ENCODE measurements around the gene PRDM5.

DNA sequence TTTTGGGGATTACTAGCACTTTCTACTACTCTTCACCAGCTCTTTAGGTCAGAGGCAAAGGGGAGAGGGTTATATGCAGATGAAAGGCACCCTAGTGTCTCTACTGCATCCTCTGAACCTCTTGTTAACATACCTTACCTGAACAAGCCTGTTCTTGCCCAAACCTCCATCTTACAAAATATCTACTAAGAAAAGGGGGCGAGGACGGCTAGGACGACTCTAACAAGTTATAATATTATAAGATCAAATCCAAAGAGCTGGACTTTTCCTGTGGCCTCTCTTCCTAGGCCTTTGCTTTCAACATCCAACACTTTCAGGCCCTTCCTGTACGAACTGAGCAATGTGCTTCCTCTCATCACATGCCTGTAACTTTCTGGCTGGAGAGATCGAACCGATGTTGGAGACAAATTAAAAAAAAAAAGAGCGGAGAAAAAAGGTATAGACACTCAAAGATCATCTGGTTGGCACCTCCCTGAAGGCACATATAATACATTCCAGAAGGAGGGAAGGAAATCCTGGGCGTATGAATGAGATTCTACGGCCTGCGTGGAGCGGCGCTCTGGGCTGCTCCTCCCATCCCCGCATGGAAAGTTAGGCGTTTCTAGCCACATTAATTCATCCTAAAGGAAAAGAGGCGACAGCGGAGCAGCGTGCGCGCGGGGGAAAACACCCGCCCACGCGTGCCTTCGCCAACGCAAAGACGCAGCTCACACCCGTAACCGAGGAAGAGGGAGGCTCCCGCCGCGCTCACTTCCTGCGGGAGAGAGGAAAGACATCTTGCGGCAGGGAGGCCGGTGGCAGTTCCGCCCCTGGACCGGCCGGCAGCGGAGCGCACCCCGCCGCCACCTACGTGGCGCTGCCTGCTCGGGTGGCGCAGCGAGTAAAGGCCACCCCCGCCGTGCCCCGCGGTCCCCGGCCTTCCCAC is 808 bp downstream of the PRDM5 start:
- no peak for TF ChIP-seq TAF1 (IDR thresholded peaks at IDR 0.05; ENCODE audit: borderline replicate concordance, insufficient read depth, low read length)
- TF ChIP-seq, protein P1, sequence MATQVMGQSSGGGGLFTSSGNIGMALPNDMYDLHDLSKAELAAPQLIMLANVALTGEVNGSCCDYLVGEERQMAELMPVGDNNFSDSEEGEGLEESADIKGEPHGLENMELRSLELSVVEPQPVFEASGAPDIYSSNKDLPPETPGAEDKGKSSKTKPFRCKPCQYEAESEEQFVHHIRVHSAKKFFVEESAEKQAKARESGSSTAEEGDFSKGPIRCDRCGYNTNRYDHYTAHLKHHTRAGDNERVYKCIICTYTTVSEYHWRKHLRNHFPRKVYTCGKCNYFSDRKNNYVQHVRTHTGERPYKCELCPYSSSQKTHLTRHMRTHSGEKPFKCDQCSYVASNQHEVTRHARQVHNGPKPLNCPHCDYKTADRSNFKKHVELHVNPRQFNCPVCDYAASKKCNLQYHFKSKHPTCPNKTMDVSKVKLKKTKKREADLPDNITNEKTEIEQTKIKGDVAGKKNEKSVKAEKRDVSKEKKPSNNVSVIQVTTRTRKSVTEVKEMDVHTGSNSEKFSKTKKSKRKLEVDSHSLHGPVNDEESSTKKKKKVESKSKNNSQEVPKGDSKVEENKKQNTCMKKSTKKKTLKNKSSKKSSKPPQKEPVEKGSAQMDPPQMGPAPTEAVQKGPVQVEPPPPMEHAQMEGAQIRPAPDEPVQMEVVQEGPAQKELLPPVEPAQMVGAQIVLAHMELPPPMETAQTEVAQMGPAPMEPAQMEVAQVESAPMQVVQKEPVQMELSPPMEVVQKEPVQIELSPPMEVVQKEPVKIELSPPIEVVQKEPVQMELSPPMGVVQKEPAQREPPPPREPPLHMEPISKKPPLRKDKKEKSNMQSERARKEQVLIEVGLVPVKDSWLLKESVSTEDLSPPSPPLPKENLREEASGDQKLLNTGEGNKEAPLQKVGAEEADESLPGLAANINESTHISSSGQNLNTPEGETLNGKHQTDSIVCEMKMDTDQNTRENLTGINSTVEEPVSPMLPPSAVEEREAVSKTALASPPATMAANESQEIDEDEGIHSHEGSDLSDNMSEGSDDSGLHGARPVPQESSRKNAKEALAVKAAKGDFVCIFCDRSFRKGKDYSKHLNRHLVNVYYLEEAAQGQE (IDR thresholded peaks at IDR 0.05; ENCODE audit: insufficient read depth in 1 of 2, low read depth in 2 of 2, low read length in 2 of 2), result no peak
